22Rv1 (cell line): ENCODE data around the gene HSD17B14.
A peak's percentile ranks its signal among the peaks of the same experiment; 100 is the strongest.

Experiments used
- H3K27ac ChIP-seq: fragments of 450-650 bp; 2 replicates; pipeline ENCODE4 v1.5.1; 2017
- CTCF ChIP-seq: fragments of 450-650 bp; IDR thresholded peaks from 2 replicates; pipeline ENCODE4 v1.5.1; 2017; ENCODE audit warnings: mild to moderate bottlenecking
- ZFX ChIP-seq: fragments of 450-650 bp; IDR thresholded peaks from 2 replicates; pipeline ENCODE4 v1.6.1; 2017; ENCODE audit warnings: antibody characterized with exemption, borderline replicate concordance

HSD17B14 gene

GRCh38 chr19:48844472-48844871 is 8.2 kb upstream of the HSD17B14 start:
- TF ChIP-seq CTCF (no peak), ZFX (no peak)
- no peak overlapping the region for H3K27ac ChIP-seq

- TF ChIP-seq CTCF (peak; percentile 91), ZFX (no peak)
- no peak overlapping the region for H3K27ac ChIP-seq
These were observed 6.5 kb upstream of the HSD17B14 start for GRCh38 chr19:48842789-48843162.

GRCh38 chr19:48841571-48841970 is 5.3 kb upstream of the HSD17B14 start:
- no peak overlapping the region for H3K27ac ChIP-seq
- TF ChIP-seq ZFX (no peak), CTCF (no peak)

- H3K27ac ChIP-seq = no peak overlapping the region
- no peak for TF ChIP-seq ZFX
- no peak for TF ChIP-seq CTCF
These were observed 4.8 kb upstream of the HSD17B14 start for GRCh38 chr19:48841047-48841446.

- H3K27ac ChIP-seq = no peak overlapping the region
- TF ChIP-seq CTCF = no peak
- no peak for TF ChIP-seq ZFX
These were observed 1.4 kb upstream of the HSD17B14 start for GRCh38 chr19:48837687-48838086.

- peak overlapping the region; percentile 38 for H3K27ac ChIP-seq
- TF ChIP-seq ZFX (no peak), CTCF (no peak)
These were observed 797 bp upstream of the HSD17B14 start for GRCh38 chr19:48837051-48837524.

GRCh38 chr19:48835734-48836088 is 580 bp downstream of the HSD17B14 start:
- H3K27ac ChIP-seq = peak overlapping the region; percentile 38; the same call in 1 of the 2 replicates
- peak; percentile 91 for TF ChIP-seq CTCF
- no peak for TF ChIP-seq ZFX
